ENCODE data around the gene EML1.

DNA sequence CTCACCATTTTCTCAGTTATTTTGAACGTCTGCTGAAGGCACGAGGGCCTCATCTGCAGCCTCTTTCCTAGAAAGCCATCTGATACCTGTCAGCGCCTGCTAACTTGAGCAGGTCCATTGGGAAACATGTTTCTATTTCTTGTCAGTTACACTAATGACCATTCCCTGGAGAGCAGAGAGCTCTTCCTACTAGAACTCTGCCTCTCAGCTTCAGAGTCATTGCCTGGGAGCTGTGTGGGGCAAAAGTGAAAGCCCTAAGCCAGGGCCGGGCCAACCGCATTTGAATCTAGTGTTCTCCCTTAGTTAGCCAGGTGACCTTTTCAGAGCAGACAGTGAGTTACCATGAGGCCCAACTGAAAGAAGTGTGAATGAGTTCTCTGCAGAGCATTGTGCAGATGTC is 135.8 kb downstream of the EML1 start:
- TF ChIP-seq, protein P1, sequence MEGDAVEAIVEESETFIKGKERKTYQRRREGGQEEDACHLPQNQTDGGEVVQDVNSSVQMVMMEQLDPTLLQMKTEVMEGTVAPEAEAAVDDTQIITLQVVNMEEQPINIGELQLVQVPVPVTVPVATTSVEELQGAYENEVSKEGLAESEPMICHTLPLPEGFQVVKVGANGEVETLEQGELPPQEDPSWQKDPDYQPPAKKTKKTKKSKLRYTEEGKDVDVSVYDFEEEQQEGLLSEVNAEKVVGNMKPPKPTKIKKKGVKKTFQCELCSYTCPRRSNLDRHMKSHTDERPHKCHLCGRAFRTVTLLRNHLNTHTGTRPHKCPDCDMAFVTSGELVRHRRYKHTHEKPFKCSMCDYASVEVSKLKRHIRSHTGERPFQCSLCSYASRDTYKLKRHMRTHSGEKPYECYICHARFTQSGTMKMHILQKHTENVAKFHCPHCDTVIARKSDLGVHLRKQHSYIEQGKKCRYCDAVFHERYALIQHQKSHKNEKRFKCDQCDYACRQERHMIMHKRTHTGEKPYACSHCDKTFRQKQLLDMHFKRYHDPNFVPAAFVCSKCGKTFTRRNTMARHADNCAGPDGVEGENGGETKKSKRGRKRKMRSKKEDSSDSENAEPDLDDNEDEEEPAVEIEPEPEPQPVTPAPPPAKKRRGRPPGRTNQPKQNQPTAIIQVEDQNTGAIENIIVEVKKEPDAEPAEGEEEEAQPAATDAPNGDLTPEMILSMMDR (IDR thresholded peaks at IDR 0.05 in 4 of 5, conservative IDR thresholded peaks at IDR 0.05 in 1 of 5) = no peak
- no peak for TF ChIP-seq POLR2A (IDR thresholded peaks at IDR 0.05)

Measured in gastrocnemius medialis (tissue), 4 donors.